MM.1S (cell line): ENCODE results near the gene CCDC69.
"Not testable (repeated sequence)": the region's sequence is repeated elsewhere in the genome, so short reads cannot be mapped to it uniquely, and the experiment has no call there.

Experiments
- DNase-seq: peaks from one replicate; pipeline ENCODE4 v3.0.0-alpha.2; 2015
- H2AFZ ChIP-seq: fragments of 300-600 bp; sonication (generic); 2 replicates; pipeline ENCODE4 v1.6.0; 2016; ENCODE audit warnings: antibody characterized with exemption, low read length
- H3F3A ChIP-seq: fragments of 300-600 bp; sonication (generic); 2 replicates; pipeline ENCODE4 v1.6.1; 2016; ENCODE audit warnings: mild to moderate bottlenecking, antibody characterized with exemption, low read length, moderate library complexity, mixed read lengths; ENCODE audit not compliant: insufficient read depth
- H3K27ac ChIP-seq: fragments of 300-600 bp; sonication (generic); 2 replicates; pipeline ENCODE4 v1.5.1; 2016; ENCODE audit warnings: mild to moderate bottlenecking, low read length
- H3K27me3 ChIP-seq: fragments of 300-600 bp; sonication (generic); replicated peaks from 2 replicates; pipeline ENCODE4 v1.6.0; 2016; ENCODE audit warnings: low read length; ENCODE audit not compliant: insufficient read depth
- H3K36me3 ChIP-seq: fragments of 300-600 bp; sonication (generic); replicated peaks from 2 replicates; pipeline ENCODE4 v1.6.1; 2016; ENCODE audit warnings: mild to moderate bottlenecking, low read length, mixed read lengths; ENCODE audit not compliant: insufficient read depth
- H3K4me1 ChIP-seq: fragments of 300-600 bp; sonication (generic); 2 replicates; pipeline ENCODE4 v1.6.1; 2016; ENCODE audit warnings: low read length, mixed read lengths
- H3K4me2 ChIP-seq: fragments of 300-600 bp; sonication (generic); 2 replicates; pipeline ENCODE4 v1.6.0; 2016; ENCODE audit warnings: low read depth, low read length
- H3K4me3 ChIP-seq: fragments of 300-600 bp; sonication (generic); 2 replicates; pipeline ENCODE4 v1.5.1; 2016; ENCODE audit warnings: low read length, mixed read lengths
- H3K79me2 ChIP-seq: fragments of 300-600 bp; sonication (generic); 2 replicates; pipeline ENCODE4 v1.6.1; 2016; ENCODE audit warnings: mixed run types, low read length, mixed read lengths
- H3K9ac ChIP-seq: fragments of 300-600 bp; sonication (generic); 2 replicates; pipeline ENCODE4 v1.6.1; 2016; ENCODE audit warnings: low read length, mixed read lengths
- H3K9me2 ChIP-seq: fragments of 300-600 bp; sonication (generic); replicated peaks from 2 replicates; pipeline ENCODE4 v1.6.1; 2016; ENCODE audit warnings: mild to moderate bottlenecking, low read length, mixed read lengths; ENCODE audit not compliant: insufficient read depth
- H3K9me3 ChIP-seq: fragments of 300-600 bp; sonication (generic); replicated peaks from 2 replicates; pipeline ENCODE4 v1.6.1; 2016; ENCODE audit warnings: mild to moderate bottlenecking, low read length, mixed read lengths; ENCODE audit not compliant: insufficient read depth
- H4K20me1 ChIP-seq: fragments of 300-600 bp; sonication (generic); 2 replicates; pipeline ENCODE4 v1.6.1; 2016; ENCODE audit warnings: mild to moderate bottlenecking, low read length, moderate library complexity, mixed read lengths; ENCODE audit not compliant: insufficient read depth
- CTCF ChIP-seq: fragments of 300-600 bp; sonication (generic); IDR thresholded peaks from 2 replicates; pipeline ENCODE4 v1.5.1; 2016; ENCODE audit warnings: antibody characterized with exemption, low read length, mixed read lengths
- EZH2 ChIP-seq: fragments of 300-600 bp; sonication (generic); optimal IDR thresholded peaks from 2 replicates; pipeline ENCODE3; 2017; ENCODE audit warnings: low read depth, mild to moderate bottlenecking, antibody characterized with exemption, low read length, mixed read lengths
- EZH2phosphoT487 ChIP-seq: fragments of 300-600 bp; sonication (generic); IDR thresholded peaks from 2 replicates; pipeline ENCODE4 v1.6.1; 2018; ENCODE audit warnings: antibody characterized with exemption, low read length

CCDC69 gene

GRCh38 chr5:151257731-151258181, 33.9 kb upstream of the CCDC69 start:
- no peaks in the 10 kb centered on the region for H3K27me3 ChIP-seq
- H3K79me2 ChIP-seq, result peaks cover 64% of the 10 kb centered on the region
- H3K4me3 ChIP-seq, result no peak overlapping the region
- H3K9me2 ChIP-seq, result no peaks in the 10 kb centered on the region
- H3K4me1 ChIP-seq, result peaks cover 27% of the 10 kb centered on the region
- TF ChIP-seq EZH2phosphoT487 (no peak), EZH2 (no peak), CTCF (no peak)
- H3K9ac ChIP-seq, result no peak overlapping the region
- peak overlapping the region; percentile 7; the same call in 1 of the 2 replicates for H3K27ac ChIP-seq
- peaks cover 10% of the 10 kb centered on the region for H3F3A ChIP-seq
- no peak overlapping the region for H3K4me2 ChIP-seq
- no peaks in the 10 kb centered on the region for H4K20me1 ChIP-seq
- no peak for DNase-seq
- H3K9me3 ChIP-seq, result no peaks in the 10 kb centered on the region
- H3K36me3 ChIP-seq, result no peaks in the 10 kb centered on the region
- H2AFZ ChIP-seq, result no peak overlapping the region

GRCh38 chr5:151255621-151256286, 31.9 kb upstream of the CCDC69 start:
- peak overlapping the region; percentile 68; the same call in 1 of the 2 replicates for H3K27ac ChIP-seq
- H3K9me2 ChIP-seq, result no peaks in the 10 kb centered on the region
- H4K20me1 ChIP-seq, result no peaks in the 10 kb centered on the region
- peaks cover 36% of the 10 kb centered on the region for H3K4me1 ChIP-seq
- no peaks in the 10 kb centered on the region for H3K27me3 ChIP-seq
- no peak overlapping the region for H3K4me3 ChIP-seq
- peak overlapping the region; percentile 92 for H3K4me2 ChIP-seq
- H3F3A ChIP-seq, result peaks cover 24% of the 10 kb centered on the region
- TF ChIP-seq EZH2 (no peak), CTCF (no peak), EZH2phosphoT487 (no peak)
- peaks cover 64% of the 10 kb centered on the region for H3K79me2 ChIP-seq
- H2AFZ ChIP-seq, result no peak overlapping the region
- DNase-seq, result peak; percentile 39
- H3K9me3 ChIP-seq, result no peaks in the 10 kb centered on the region
- H3K9ac ChIP-seq, result peak overlapping the region; percentile 19; the same call in 1 of the 2 replicates
- no peaks in the 10 kb centered on the region for H3K36me3 ChIP-seq

- H3K9me2 ChIP-seq, H3K27me3 ChIP-seq, H2AFZ ChIP-seq, H3K9me3 ChIP-seq, DNase-seq, H4K20me1 ChIP-seq, H3K36me3 ChIP-seq, H3K9ac ChIP-seq: not testable (repeated sequence)
- H3F3A ChIP-seq, result peaks cover 29% of the 10 kb centered on the region
- peaks cover 36% of the 10 kb centered on the region for H3K4me1 ChIP-seq
- H3K4me3 ChIP-seq, result peak overlapping the region; percentile 91; the same call in 1 of the 2 replicates
- H3K79me2 ChIP-seq, result peaks cover 64% of the 10 kb centered on the region
- peak overlapping the region; percentile 68; the same call in 1 of the 2 replicates for H3K27ac ChIP-seq
- H3K4me2 ChIP-seq, result peak overlapping the region; percentile 92
Measured at GRCh38 chr5:151254990-151255389, 31.1 kb upstream of the CCDC69 start.

- Histone ChIP-seq H4K20me1 (no peaks in the 10 kb centered on the region), H3K79me2 (peaks cover 62% of the 10 kb centered on the region), H2AFZ (no peak overlapping the region), H3K4me1 (peaks cover 36% of the 10 kb centered on the region), H3K4me3 (peak overlapping the region; percentile 91), H3K36me3 (no peaks in the 10 kb centered on the region), H3K9me3 (no peaks in the 10 kb centered on the region), H3F3A (peaks cover 29% of the 10 kb centered on the region), H3K27ac (peak overlapping the region; percentile 68; the same call in 1 of the 2 replicates), H3K4me2 (peak overlapping the region; percentile 92), H3K9me2 (no peaks in the 10 kb centered on the region), H3K27me3 (no peaks in the 10 kb centered on the region), H3K9ac (0 out of 2 replicates have a peak overlapping the region, but pooled peaks have one; percentile 65)
- peak; percentile 21 for DNase-seq
- TF ChIP-seq EZH2phosphoT487 (no peak), CTCF (no peak), EZH2 (no peak)
Measured at GRCh38 chr5:151254556-151254955, 30.7 kb upstream of the CCDC69 start.
